Esophagus muscularis mucosa (tissue), 4 donors: ENCODE measurements around the gene CAMTA1. TPM values are rescaled to one million over a fixed set of nuclear protein-coding genes. Genes with fewer than 3 reads are reported as not detected.
"Not testable (repeated sequence)": the region's sequence is repeated elsewhere in the genome, so short reads cannot be mapped to it uniquely, and the experiment has no call there.

ENCODE experiments used
- DNase-seq: peaks from one replicate; pipeline ENCODE4 v3.0.0-alpha.2; 2017; ENCODE audit errors: extremely low spot score
- H3K27ac ChIP-seq, 4 donors: fragments of 200-600 bp; sonication (generic); replicated peaks in 1 of 4; 1 replicate in 3 of 4; 2 replicates in 1 of 4; pipeline ENCODE4 v1.5.1; 2016 to 2019; ENCODE audit warnings: mild to moderate bottlenecking in 1 of 4
- H3K27me3 ChIP-seq, 4 donors: fragments of 200-600 bp; sonication (generic); one replicate each; pipeline versions ENCODE4 v1.5.1 to v1.6.0; 2016 to 2019
- H3K36me3 ChIP-seq, 4 donors: fragments of 200-600 bp; sonication (generic); one replicate each; pipeline ENCODE4 v1.5.1; 2016 to 2019
- H3K4me1 ChIP-seq, 4 donors: fragments of 200-600 bp; sonication (generic); one replicate each; pipeline ENCODE4 v1.5.1; 2016 to 2019
- H3K4me3 ChIP-seq, 4 donors: fragments of 200-600 bp; sonication (generic); 1 replicate in 2 of 4; 2 replicates in 2 of 4; pipeline ENCODE4 v1.5.1; 2016 to 2019; ENCODE audit warnings: mild to moderate bottlenecking in 4 of 4, moderate library complexity in 1 of 4
- H3K9me3 ChIP-seq, 4 donors: fragments of 200-600 bp; sonication (generic); 1 replicate in 3 of 4; 2 replicates in 1 of 4; pipeline ENCODE4 v1.5.1; 2016 to 2019
- CTCF ChIP-seq, 3 experiments: fragments of 200-600 bp in 2 of 3; fragments of 450-650 bp in 1 of 3; sonication (generic) in 2 of 3; IDR thresholded peaks; one replicate each; pipeline ENCODE4 v1.5.1; 2017 to 2019; ENCODE audit warnings: antibody characterized with exemption in 3 of 3, mild to moderate bottlenecking in 2 of 3, moderate library complexity in 1 of 3
- EP300 ChIP-seq: sonication (generic); formaldehyde crosslinking; IDR thresholded peaks from one replicate; pipeline ENCODE4 v1.6.1; 2017; ENCODE audit warnings: antibody characterized with exemption
- POLR2A ChIP-seq: fragments of 450-650 bp; IDR thresholded peaks from one replicate; pipeline ENCODE4 v1.6.1; 2017; ENCODE audit warnings: antibody characterized with exemption, moderate library complexity, mild to moderate bottlenecking, low read depth
- POLR2AphosphoS5 ChIP-seq, 2 donors: sonication (generic); formaldehyde crosslinking; IDR thresholded peaks; one replicate each; pipeline ENCODE4 v1.6.1; 2017; ENCODE audit warnings: antibody characterized with exemption in 2 of 2
- WGBS: methylation state at CpG from one replicate; pipeline ENCODE4 v1.1.5; 2018; 5-methylcytosine and 5-hydroxymethylcytosine counted together
- intact Hi-C: fragments of 100-400 bp; cut with DNase I; formaldehyde crosslinking; loops from one replicate; pipeline ENCODE4 v1.15.1; 2023
- total RNA-seq, 4 donors: library from RNA; depleted of rRNA; stranded (reverse); fragments of >200 nt; gene quantifications; one replicate each; pipeline versions ENCODE4 v1.1.0 to v1.2.1, GENCODE V29; 2016

CAMTA1 gene
- total RNA-seq, 4 donors from 2014 or later = 109 to 226 (median 139) TPM

GRCh38 chr1:6834366-6834765 lies 49.1 kb downstream of the CAMTA1 start:
- peaks cover 0 to 6% (median 0%) of the 10 kb centered on the region in 4 donors for H3K36me3 ChIP-seq
- no peaks in the 10 kb centered on the region for H3K9me3 ChIP-seq
- H3K4me3 ChIP-seq = no peak overlapping the region
- no peak overlapping the region for H3K27ac ChIP-seq
- peaks cover 13 to 23% (median 21%) of the 10 kb centered on the region in 4 donors for H3K4me1 ChIP-seq
- 91% methylated on average over 13 of the region's 13 CpGs for WGBS
- H3K27me3 ChIP-seq = no peaks in the 10 kb centered on the region
- no peak for DNase-seq
- no peak for TF ChIP-seq POLR2A
- TF ChIP-seq EP300 = no peak
- no peak for TF ChIP-seq CTCF (IDR thresholded peaks at IDR 0.05)
- TF ChIP-seq POLR2AphosphoS5 (IDR thresholded peaks at IDR 0.05) = no peak
- intact Hi-C loops = no loop called here

GRCh38 chr1:6835139-6835538 lies 49.9 kb downstream of the CAMTA1 start:
- peaks cover 13 to 23% (median 21%) of the 10 kb centered on the region in 4 donors for H3K4me1 ChIP-seq
- no peak for DNase-seq
- no peak overlapping the region for H3K27ac ChIP-seq
- H3K4me3 ChIP-seq = no peak overlapping the region
- intact Hi-C loops = no loop called here
- WGBS = 96% methylated on average over 3 of the region's 3 CpGs
- H3K9me3 ChIP-seq = no peaks in the 10 kb centered on the region
- TF ChIP-seq POLR2AphosphoS5 (IDR thresholded peaks at IDR 0.05) = no peak
- TF ChIP-seq POLR2A = no peak
- no peak for TF ChIP-seq CTCF (IDR thresholded peaks at IDR 0.05)
- TF ChIP-seq EP300 = no peak
- no peaks in the 10 kb centered on the region for H3K27me3 ChIP-seq
- peaks cover 0 to 6% (median 0%) of the 10 kb centered on the region in 4 donors for H3K36me3 ChIP-seq

- H3K27ac ChIP-seq = no peak overlapping the region
- intact Hi-C loops = no loop called here
- DNase-seq = no peak
- H3K27me3 ChIP-seq = no peaks in the 10 kb centered on the region
- H3K4me3 ChIP-seq = no peak overlapping the region
- no peaks in the 10 kb centered on the region for H3K9me3 ChIP-seq
- 82% methylated on average over 8 of the region's 8 CpGs for WGBS
- H3K36me3 ChIP-seq = peaks cover 0 to 18% (median 3%) of the 10 kb centered on the region in 4 donors
- no peaks in the 10 kb centered on the region for H3K4me1 ChIP-seq
- TF ChIP-seq POLR2A = no peak
- TF ChIP-seq EP300 = no peak
- no peak for TF ChIP-seq POLR2AphosphoS5 (IDR thresholded peaks at IDR 0.05)
- no peak for TF ChIP-seq CTCF (IDR thresholded peaks at IDR 0.05)
Measured at GRCh38 chr1:6842301-6842700, 57.0 kb downstream of the CAMTA1 start.

- WGBS = 96% methylated on average over 4 of the region's 4 CpGs
- intact Hi-C loops, H3K27ac ChIP-seq, DNase-seq, H3K4me3 ChIP-seq, H3K9me3 ChIP-seq, H3K4me1 ChIP-seq, H3K27me3 ChIP-seq: not testable (repeated sequence)
- peaks cover 0 to 19% (median 3%) of the 10 kb centered on the region in 4 donors for H3K36me3 ChIP-seq
Measured at GRCh38 chr1:6845786-6846185, 60.5 kb downstream of the CAMTA1 start.

- intact Hi-C loops = no loop called here
- no peak overlapping the region for H3K4me3 ChIP-seq
- 88% methylated on average over 3 of the region's 3 CpGs for WGBS
- no peaks in the 10 kb centered on the region for H3K4me1 ChIP-seq
- H3K27me3 ChIP-seq = no peaks in the 10 kb centered on the region
- DNase-seq = no peak
- no peaks in the 10 kb centered on the region for H3K9me3 ChIP-seq
- TF ChIP-seq CTCF (IDR thresholded peaks at IDR 0.05) (no peak), POLR2A (no peak), POLR2AphosphoS5 (IDR thresholded peaks at IDR 0.05) (no peak), EP300 (no peak)
- no peak overlapping the region for H3K27ac ChIP-seq
- peaks cover 0 to 17% (median 8%) of the 10 kb centered on the region in 4 donors for H3K36me3 ChIP-seq
Measured at GRCh38 chr1:6848816-6849215, 63.6 kb downstream of the CAMTA1 start.
